Esophagus squamous epithelium (tissue), 4 donors: ENCODE results near the gene PDE10A.

ENCODE experiments used
- CTCF ChIP-seq, 6 experiments: fragments of 450-650 bp in 4 of 6; fragments of 200-600 bp in 2 of 6; sonication (generic) in 2 of 6; IDR thresholded peaks; one replicate each; pipeline ENCODE4 v1.5.1; 2016 to 2019; ENCODE audit warnings: antibody characterized with exemption in 6 of 6, mild to moderate bottlenecking in 4 of 6, moderate library complexity in 4 of 6
- POLR2A ChIP-seq, 4 donors: fragments of 450-650 bp; IDR thresholded peaks; one replicate each; pipeline ENCODE4 v1.6.1; 2017; ENCODE audit warnings: antibody characterized with exemption in 4 of 4, mild to moderate bottlenecking in 4 of 4, moderate library complexity in 3 of 4

DNA sequence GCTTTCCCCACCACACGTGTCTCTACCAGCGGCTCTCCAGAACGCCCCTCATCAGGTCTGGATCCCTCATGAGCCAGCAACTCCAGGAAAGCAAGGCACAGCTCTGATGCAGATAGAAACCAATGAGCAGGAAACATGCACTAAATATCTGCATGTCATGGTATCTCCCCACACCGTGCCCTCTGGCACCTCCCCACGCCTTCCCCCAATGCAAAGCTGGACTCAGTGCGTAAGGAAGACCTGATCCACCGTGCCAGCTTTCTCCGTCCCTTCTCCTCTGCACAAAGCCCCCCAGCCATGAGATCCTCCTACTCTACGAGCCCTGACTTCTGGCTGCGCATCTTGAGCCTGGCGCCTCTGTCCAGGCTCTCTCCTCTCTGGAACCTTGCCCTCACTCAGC, 9.4 kb downstream of the PDE10A start:
- TF ChIP-seq POLR2A (IDR thresholded peaks at IDR 0.05), result no peak
- TF ChIP-seq CTCF (IDR thresholded peaks at IDR 0.05), result no peak
